ENCODE results near the gene JAG2. TPM values are rescaled to one million over a fixed set of nuclear protein-coding genes. Genes with fewer than 3 reads are reported as not detected.

JAG2 gene
- total RNA-seq, 3 donors from 2014 or later (not counting 1 experiment from before 2014, with no cell fraction given), result 3.5 to 6.6 (median 6.1) TPM

DNA sequence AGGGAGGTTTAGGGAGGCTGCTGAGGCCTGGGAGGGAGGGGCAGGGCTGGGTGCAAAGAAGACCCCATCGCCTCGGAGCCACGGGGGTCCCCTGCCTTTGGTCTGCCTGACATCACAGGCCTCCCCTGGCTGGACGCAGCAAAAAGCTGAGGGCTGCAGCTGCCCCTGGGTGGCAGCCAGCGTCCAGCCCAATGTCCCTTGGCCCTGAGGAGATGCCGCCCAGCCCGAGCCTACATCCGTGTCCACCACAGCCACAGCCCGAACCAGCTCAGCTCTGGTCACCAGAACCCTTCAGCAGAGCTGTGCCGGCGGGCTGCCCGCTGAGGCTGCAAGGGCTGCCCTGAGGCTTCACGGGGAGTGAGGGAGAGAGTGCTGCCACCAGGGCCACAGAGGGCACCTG is 10.6 kb upstream of the JAG2 start:
- H3K9me3 ChIP-seq (ENCODE audit: control insufficient read depth, insufficient read depth, low read length), result no peaks in the 10 kb centered on the region
- H3K27ac ChIP-seq (ENCODE audit: low read length), result no peak overlapping the region
- Mint-ChIP-seq H3K4me1 (peaks cover 5 to 21% of the 10 kb centered on the region in 2 donors), H3K27me3 (ENCODE audit: low read depth in 2 of 2) (no peaks in the 10 kb centered on the region), H3K4me3 (peak overlapping the region; percentile 78), H3K27ac (no peak overlapping the region), H3K36me3 (no peaks in the 10 kb centered on the region), H3K9me3 (no peaks in the 10 kb centered on the region)
- DNase-seq (no peak), ATAC-seq (no peak)
- H3K4me3 ChIP-seq (ENCODE audit: low read length), result no peak overlapping the region
- H3K36me3 ChIP-seq (ENCODE audit: control insufficient read depth, insufficient read depth, low read length), result no peaks in the 10 kb centered on the region
- WGBS (ENCODE audit: insufficient coverage), result 95% methylated on average over 13 of the region's 13 CpGs
- TF ChIP-seq, protein P1, sequence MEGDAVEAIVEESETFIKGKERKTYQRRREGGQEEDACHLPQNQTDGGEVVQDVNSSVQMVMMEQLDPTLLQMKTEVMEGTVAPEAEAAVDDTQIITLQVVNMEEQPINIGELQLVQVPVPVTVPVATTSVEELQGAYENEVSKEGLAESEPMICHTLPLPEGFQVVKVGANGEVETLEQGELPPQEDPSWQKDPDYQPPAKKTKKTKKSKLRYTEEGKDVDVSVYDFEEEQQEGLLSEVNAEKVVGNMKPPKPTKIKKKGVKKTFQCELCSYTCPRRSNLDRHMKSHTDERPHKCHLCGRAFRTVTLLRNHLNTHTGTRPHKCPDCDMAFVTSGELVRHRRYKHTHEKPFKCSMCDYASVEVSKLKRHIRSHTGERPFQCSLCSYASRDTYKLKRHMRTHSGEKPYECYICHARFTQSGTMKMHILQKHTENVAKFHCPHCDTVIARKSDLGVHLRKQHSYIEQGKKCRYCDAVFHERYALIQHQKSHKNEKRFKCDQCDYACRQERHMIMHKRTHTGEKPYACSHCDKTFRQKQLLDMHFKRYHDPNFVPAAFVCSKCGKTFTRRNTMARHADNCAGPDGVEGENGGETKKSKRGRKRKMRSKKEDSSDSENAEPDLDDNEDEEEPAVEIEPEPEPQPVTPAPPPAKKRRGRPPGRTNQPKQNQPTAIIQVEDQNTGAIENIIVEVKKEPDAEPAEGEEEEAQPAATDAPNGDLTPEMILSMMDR (IDR thresholded peaks at IDR 0.05), result no peak
- intact Hi-C loops (cut with micrococcal nuclease), result no loop called here
- H3K27me3 ChIP-seq (ENCODE audit: control insufficient read depth, insufficient read depth, low read length), result no peaks in the 10 kb centered on the region
- peaks cover 55% of the 10 kb centered on the region for H3K4me1 ChIP-seq (ENCODE audit: control insufficient read depth, insufficient read depth, low read length)

DNA sequence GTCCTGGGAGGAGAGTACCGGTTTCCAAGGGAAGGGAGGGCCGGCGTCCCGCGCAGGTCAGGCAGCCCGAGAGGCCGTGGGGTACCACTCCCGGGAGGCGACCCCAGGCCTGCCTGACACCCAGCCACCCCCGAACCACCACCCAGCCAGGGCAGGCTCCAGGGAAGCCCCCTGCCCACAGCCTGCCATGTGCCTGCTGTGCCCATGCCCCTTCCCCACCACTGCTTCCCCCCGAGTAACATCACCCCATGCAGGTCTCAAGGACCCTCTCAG is 10.2 kb upstream of the JAG2 start:
- H3K4me1 Mint-ChIP-seq, result peaks cover 5 to 25% of the 10 kb centered on the region in 2 donors
- peak overlapping the region; percentile 32 for H3K4me3 Mint-ChIP-seq
- TF ChIP-seq, protein P1 (IDR thresholded peaks at IDR 0.05), result no peak
- Histone ChIP-seq H3K27me3 (ENCODE audit: control insufficient read depth, insufficient read depth, low read length) (no peaks in the 10 kb centered on the region), H3K9me3 (ENCODE audit: control insufficient read depth, insufficient read depth, low read length) (no peaks in the 10 kb centered on the region), H3K4me1 (ENCODE audit: control insufficient read depth, insufficient read depth, low read length) (peaks cover 58% of the 10 kb centered on the region), H3K27ac (ENCODE audit: low read length) (no peak overlapping the region), H3K4me3 (ENCODE audit: low read length) (no peak overlapping the region), H3K36me3 (ENCODE audit: control insufficient read depth, insufficient read depth, low read length) (no peaks in the 10 kb centered on the region)
- WGBS (ENCODE audit: insufficient coverage), result 91% methylated on average over 11 of the region's 11 CpGs
- no peaks in the 10 kb centered on the region for H3K36me3 Mint-ChIP-seq
- DNase-seq (no peak), ATAC-seq (no peak)
- no peak overlapping the region for H3K27ac Mint-ChIP-seq
- H3K27me3 Mint-ChIP-seq (ENCODE audit: low read depth in 2 of 2), result no peaks in the 10 kb centered on the region
- H3K9me3 Mint-ChIP-seq, result no peaks in the 10 kb centered on the region
- intact Hi-C loops (cut with micrococcal nuclease), result no loop called here

DNA sequence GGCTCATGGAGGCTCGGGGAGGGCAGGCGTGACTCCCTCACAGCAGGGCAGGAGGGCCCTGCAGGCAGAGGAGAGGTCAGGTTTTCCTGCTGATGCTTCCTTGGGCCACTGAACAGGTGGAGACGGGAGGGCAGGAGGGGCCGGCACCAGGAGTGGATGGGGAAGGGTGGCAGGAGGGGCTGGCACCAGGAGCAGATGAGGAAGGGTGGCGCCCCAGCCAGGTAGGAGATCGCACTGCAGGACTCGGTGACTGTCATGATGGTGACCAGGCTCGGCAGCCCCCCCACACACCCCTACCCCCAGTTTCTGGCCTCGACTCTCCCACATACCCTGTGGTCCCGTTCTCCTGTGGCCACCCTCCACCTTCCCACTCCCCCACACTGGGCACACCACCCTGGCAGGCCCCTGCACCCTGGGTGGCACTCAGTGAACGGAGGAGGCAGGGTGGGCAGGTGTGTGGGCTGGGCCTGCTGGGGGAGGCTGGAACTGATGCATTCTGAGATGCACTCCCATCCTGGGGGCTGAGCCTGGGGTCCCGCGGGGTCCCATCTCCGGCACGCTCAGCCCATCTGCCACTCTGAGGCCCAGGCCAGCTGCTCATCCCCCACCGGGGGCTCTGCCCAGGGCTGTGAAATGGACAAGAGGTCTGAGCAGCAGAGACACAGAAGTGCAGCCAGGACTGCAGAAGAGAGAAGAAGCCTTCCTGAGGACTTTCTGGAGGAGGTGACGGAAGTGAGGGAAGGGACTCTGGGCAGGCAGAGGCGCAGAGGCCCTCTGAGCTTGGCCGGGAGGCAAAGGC is 9.7 kb upstream of the JAG2 start:
- ATAC-seq, result no peak
- H3K27ac ChIP-seq (ENCODE audit: low read length), result no peak overlapping the region
- TF ChIP-seq, protein P1 (IDR thresholded peaks at IDR 0.05), result no peak
- H3K4me1 ChIP-seq (ENCODE audit: control insufficient read depth, insufficient read depth, low read length), result peaks cover 63% of the 10 kb centered on the region
- Mint-ChIP-seq H3K36me3 (no peaks in the 10 kb centered on the region), H3K4me1 (peaks cover 5 to 25% of the 10 kb centered on the region in 2 donors), H3K27me3 (ENCODE audit: low read depth in 2 of 2) (no peaks in the 10 kb centered on the region), H3K27ac (peak overlapping the region in 1 of 2 donors; percentile 38), H3K4me3 (peak overlapping the region; percentile 32), H3K9me3 (no peaks in the 10 kb centered on the region)
- intact Hi-C loops (cut with micrococcal nuclease), result no loop called here
- 88% methylated on average over 19 of the region's 19 CpGs for whole genome bisulfite sequencing (ENCODE audit: insufficient coverage)
- no peaks in the 10 kb centered on the region for H3K36me3 ChIP-seq (ENCODE audit: control insufficient read depth, insufficient read depth, low read length)
- no peaks in the 10 kb centered on the region for H3K27me3 ChIP-seq (ENCODE audit: control insufficient read depth, insufficient read depth, low read length)
- H3K4me3 ChIP-seq (ENCODE audit: low read length), result no peak overlapping the region
- no peak for DNase-seq
- no peaks in the 10 kb centered on the region for H3K9me3 ChIP-seq (ENCODE audit: control insufficient read depth, insufficient read depth, low read length)

DNA sequence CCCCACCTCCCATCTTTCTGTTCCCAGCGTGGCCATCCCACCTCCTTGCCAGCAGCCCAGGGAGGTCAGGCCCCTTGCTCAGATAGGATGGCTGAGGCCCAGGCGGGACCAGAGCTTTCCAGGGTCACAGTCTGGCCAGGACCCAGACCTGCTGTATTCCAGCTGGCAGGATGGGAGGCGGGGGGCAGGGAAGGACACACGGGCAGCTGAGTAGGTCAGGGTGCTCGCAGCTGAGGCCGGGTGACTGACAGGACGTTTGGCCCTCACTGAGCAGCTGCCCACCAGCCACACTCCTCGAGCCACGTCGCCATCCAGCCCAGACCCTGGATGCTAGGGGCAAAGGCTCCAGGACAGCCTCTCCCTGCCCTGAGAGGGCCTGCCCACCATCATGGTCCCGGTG is 8.5 kb upstream of the JAG2 start:
- DNase-seq, result no peak
- Mint-ChIP-seq H3K4me1 (peaks cover 5 to 25% of the 10 kb centered on the region in 2 donors), H3K27ac (peak overlapping the region in 1 of 2 donors; percentile 75), H3K4me3 (peak overlapping the region; percentile 28), H3K27me3 (ENCODE audit: low read depth in 2 of 2) (no peaks in the 10 kb centered on the region), H3K9me3 (no peaks in the 10 kb centered on the region), H3K36me3 (no peaks in the 10 kb centered on the region)
- intact Hi-C loops (cut with micrococcal nuclease), result no loop called here
- Histone ChIP-seq H3K4me1 (ENCODE audit: control insufficient read depth, insufficient read depth, low read length) (peaks cover 58% of the 10 kb centered on the region), H3K27ac (ENCODE audit: low read length) (no peak overlapping the region), H3K27me3 (ENCODE audit: control insufficient read depth, insufficient read depth, low read length) (no peaks in the 10 kb centered on the region), H3K9me3 (ENCODE audit: control insufficient read depth, insufficient read depth, low read length) (no peaks in the 10 kb centered on the region), H3K4me3 (ENCODE audit: low read length) (no peak overlapping the region), H3K36me3 (ENCODE audit: control insufficient read depth, insufficient read depth, low read length) (no peaks in the 10 kb centered on the region)
- no peak for ATAC-seq
- 87% methylated on average over 11 of the region's 11 CpGs for WGBS (ENCODE audit: insufficient coverage)
- TF ChIP-seq, protein P1 (IDR thresholded peaks at IDR 0.05), result no peak

Data from natural killer cell (primary cell).